IMR-90 (cell line): ENCODE measurements around the gene AATF. TPM values are rescaled to one million over a fixed set of nuclear protein-coding genes. Genes with fewer than 3 reads are reported as not detected.

Experiments used
- ATAC-seq: fragments of 200-7000 bp; cut with Tn5 transposase; 2 replicates; pipeline ENCODE4 v1.9.1; 2020; ENCODE audit warnings: low read depth, mild to moderate bottlenecking, moderate library complexity
- BruUV-seq: library from RNA; stranded (reverse); fragments of 400-500 nt; replicated peaks from 2 replicates; lab custom pipeline; 2021; lab: Mats Ljungman, UMichigan
- CTCF ChIA-PET: fragments of 300-600 bp; formaldehyde crosslinking; extraction: SDS; loops from one replicate; lab custom pipeline; 2021; ENCODE audit warnings: antibody characterized with exemption; lab: Yijun Ruan, JAX
- POLR2A ChIA-PET: fragments of 300-600 bp; sonication (Branson Sonifier 250); formaldehyde crosslinking; loops from one replicate; lab custom pipeline; 2022; ENCODE audit warnings: antibody characterized with exemption; ENCODE audit not compliant: unreplicated experiment; lab: Charles Lee
- DNase-seq: peaks from one replicate; pipeline ENCODE4 v3.0.0; 2013
- H2AFZ ChIP-seq: replicated peaks from 2 replicates; pipeline ENCODE3; 2013; ENCODE audit warnings: low read length, mild to moderate bottlenecking; ENCODE audit not compliant: poor library complexity
- H2AK5ac ChIP-seq: 2 replicates; pipeline ENCODE4 v1.6.1; 2013; ENCODE audit warnings: low read depth, low read length, inconsistent platforms
- H2AK9ac ChIP-seq: replicated peaks from 2 replicates; pipeline ENCODE3; 2013; ENCODE audit warnings: mild to moderate bottlenecking, low read depth, low read length, moderate library complexity; ENCODE audit not compliant: poor library complexity
- H2BK120ac ChIP-seq: 2 replicates; pipeline ENCODE4 v1.6.1; 2013; ENCODE audit warnings: low read depth, low read length, inconsistent platforms
- H2BK15ac ChIP-seq: 3 replicates; pipeline ENCODE4 v1.6.1; 2013; ENCODE audit warnings: low read depth, low read length, inconsistent platforms
- H2BK20ac ChIP-seq: 2 replicates; pipeline ENCODE4 v1.6.1; 2013; ENCODE audit warnings: low read depth, mild to moderate bottlenecking, inconsistent platforms, low read length, moderate library complexity
- H2BK5ac ChIP-seq: 2 replicates; pipeline ENCODE4 v1.6.1; 2013; ENCODE audit warnings: mild to moderate bottlenecking, low read depth, low read length, inconsistent platforms; ENCODE audit not compliant: poor library complexity, severe bottlenecking
- H3K14ac ChIP-seq: replicated peaks from 2 replicates; pipeline ENCODE4 v1.6.1; 2013; ENCODE audit warnings: low read depth, low read length, inconsistent platforms
- H3K18ac ChIP-seq: 2 replicates; pipeline ENCODE4 v1.6.1; 2013; ENCODE audit warnings: low read depth, low read length, control low read depth
- H3K23ac ChIP-seq: 2 replicates; pipeline ENCODE4 v1.6.1; 2013; ENCODE audit warnings: low read depth, low read length, inconsistent platforms
- H3K27ac ChIP-seq: 2 replicates; pipeline ENCODE4 v1.5.1; 2013; ENCODE audit warnings: mild to moderate bottlenecking, control low read depth, low read length; ENCODE audit not compliant: insufficient read depth
- H3K27me3 ChIP-seq: 2 replicates; pipeline ENCODE4 v1.6.1; 2013; ENCODE audit warnings: low read length; ENCODE audit not compliant: control insufficient read depth, insufficient read depth
- H3K36me3 ChIP-seq: 2 replicates; pipeline ENCODE4 v1.6.1; 2013; ENCODE audit warnings: low read length, mixed read lengths; ENCODE audit not compliant: control insufficient read depth, insufficient read depth
- H3K4ac ChIP-seq: 2 replicates; pipeline ENCODE4 v1.6.1; 2013; ENCODE audit warnings: low read depth, low read length, inconsistent platforms
- H3K4me1 ChIP-seq: 2 replicates; pipeline ENCODE4 v1.6.1; 2013; ENCODE audit warnings: low read length, mixed read lengths; ENCODE audit not compliant: control insufficient read depth, insufficient read depth
- H3K4me2 ChIP-seq: 2 replicates; pipeline ENCODE4 v1.6.1; 2013; ENCODE audit warnings: low read depth, mild to moderate bottlenecking, control low read depth, low read length, moderate library complexity
- H3K4me3 ChIP-seq: 2 replicates; pipeline ENCODE4 v1.5.1; 2013; ENCODE audit warnings: low read depth, mild to moderate bottlenecking, control low read depth, low read length, moderate library complexity; ENCODE audit not compliant: insufficient read depth
- H3K56ac ChIP-seq: 2 replicates; pipeline ENCODE4 v1.6.1; 2013; ENCODE audit warnings: low read length, inconsistent platforms; ENCODE audit not compliant: insufficient read depth; ENCODE audit errors: extremely low read depth
- H3K79me1 ChIP-seq, 2 experiments: 2 replicates each; pipeline ENCODE4 v1.6.1; 2013; ENCODE audit warnings: low read length in 2 of 2, inconsistent platforms in 1 of 2, low read depth in 1 of 2
- H3K9ac ChIP-seq: 2 replicates; pipeline ENCODE4 v1.6.1; 2013; ENCODE audit warnings: low read depth, low read length, control low read depth
- H3K9me1 ChIP-seq: 2 replicates; pipeline ENCODE4 v1.6.1; 2013; ENCODE audit warnings: low read length, inconsistent platforms; ENCODE audit not compliant: insufficient read depth
- H3K9me3 ChIP-seq: 2 replicates; pipeline ENCODE4 v1.6.1; 2013; ENCODE audit warnings: low read length; ENCODE audit not compliant: control insufficient read depth, insufficient read depth
- H4K20me1 ChIP-seq: 2 replicates; pipeline ENCODE4 v1.6.1; 2013; ENCODE audit warnings: low read length, inconsistent platforms; ENCODE audit not compliant: insufficient read depth
- H4K5ac ChIP-seq: 2 replicates; pipeline ENCODE4 v1.6.1; 2013; ENCODE audit warnings: mild to moderate bottlenecking, low read depth, low read length, control low read depth
- H4K8ac ChIP-seq, 2 experiments: 2 replicates each; pipeline ENCODE4 v1.6.1; 2013; ENCODE audit warnings: low read depth in 2 of 2, low read length in 2 of 2, control low read depth in 1 of 2, inconsistent platforms in 1 of 2
- H4K91ac ChIP-seq: 2 replicates; pipeline ENCODE4 v1.6.1; 2013; ENCODE audit warnings: low read depth, low read length, inconsistent platforms; ENCODE audit not compliant: insufficient read depth
- CHD1 ChIP-seq: IDR thresholded peaks from 2 replicates; pipeline ENCODE4 v1.6.1; 2012; ENCODE audit warnings: low read depth, low read length, improper control_type of control experiment
- FOS ChIP-seq: fragments of 150-350 bp; IDR thresholded peaks from 2 replicates; pipeline ENCODE4 v1.6.1; 2016; ENCODE audit warnings: low read depth, low read length
- MAFK ChIP-seq: IDR thresholded peaks from 2 replicates; pipeline ENCODE4 v1.6.1; 2012; ENCODE audit warnings: low read depth, low read length, improper control_type of control experiment
- MAZ ChIP-seq: IDR thresholded peaks from 2 replicates; pipeline ENCODE4 v1.6.1; 2012; ENCODE audit warnings: low read depth, mild to moderate bottlenecking, low read length, improper control_type of control experiment, moderate library complexity, borderline replicate concordance
- NFE2L2 ChIP-seq: fragments of 150-350 bp; IDR thresholded peaks from 2 replicates; pipeline ENCODE4 v1.6.1; 2016; ENCODE audit warnings: low read depth, mild to moderate bottlenecking, low read length
- POLR2A ChIP-seq: IDR thresholded peaks from 2 replicates; pipeline ENCODE4 v1.6.1; 2012; ENCODE audit warnings: mild to moderate bottlenecking, low read depth, low read length
- RAD21 ChIP-seq: IDR thresholded peaks from 2 replicates; pipeline ENCODE4 v1.6.1; 2012; ENCODE audit warnings: low read length, improper control_type of control experiment
- RCOR1 ChIP-seq: IDR thresholded peaks from 2 replicates; pipeline ENCODE4 v1.6.1; 2012; ENCODE audit warnings: mild to moderate bottlenecking, low read length, improper control_type of control experiment; ENCODE audit not compliant: insufficient replicate concordance
- WGBS, 2 experiments: methylation state at CpG; one replicate each; pipeline versions ENCODE4 v1.1.5 to v1.1.7; 2013; ENCODE audit warnings: missing lambda C conversion rate in 2 of 2; ENCODE audit not compliant: insufficient read length in 1 of 2; ENCODE audit errors: extremely low coverage in 2 of 2; 5-methylcytosine and 5-hydroxymethylcytosine counted together
- dilution Hi-C: fragments of 300-500 bp; cut with HindIII; formaldehyde crosslinking; loops from one replicate; pipeline ENCODE4 v1.14.3; 2018; ENCODE audit warnings: low sequenced_read_pairs; ENCODE audit not compliant: unreplicated experiment
- in situ Hi-C: fragments of 300-500 bp; cut with MboI; formaldehyde crosslinking; loops from 3 replicates; pipeline ENCODE4 v1.14.3; 2019; ENCODE audit warnings: low sequenced_read_pairs, inconsistent platforms, mixed read lengths
- intact Hi-C: fragments of 100-400 bp; cut with micrococcal nuclease; formaldehyde crosslinking; loops from 2 replicates; pipeline ENCODE4 v1.10.0; 2022
- polyA plus RNA-seq, 3 experiments: library from polyadenylated mRNA; depleted of rRNA; stranded (reverse); fragments of >200 nt; gene quantifications; 2 replicates each; pipeline ENCODE4 v1.2.3, GENCODE V29; 2012; ENCODE audit warnings: low replicate concordance in 1 of 3
- total RNA-seq: library from RNA; depleted of rRNA; stranded (reverse); fragments of >200 nt; gene quantifications from 2 replicates; pipeline ENCODE4 v1.2.3, GENCODE V29; 2012
- TF ChIP-seq, protein P1 (sequence below): fragments of 150-350 bp; IDR thresholded peaks from 2 replicates; pipeline ENCODE4 v1.6.1; 2016; ENCODE audit warnings: low read depth, mild to moderate bottlenecking, low read length, moderate library complexity, borderline replicate concordance

AATF gene
- total and polyA plus RNA-seq, 2 of the 4 experiments (the other 2 are of a cell fraction) = 21.0 to 34.8 TPM

DNA sequence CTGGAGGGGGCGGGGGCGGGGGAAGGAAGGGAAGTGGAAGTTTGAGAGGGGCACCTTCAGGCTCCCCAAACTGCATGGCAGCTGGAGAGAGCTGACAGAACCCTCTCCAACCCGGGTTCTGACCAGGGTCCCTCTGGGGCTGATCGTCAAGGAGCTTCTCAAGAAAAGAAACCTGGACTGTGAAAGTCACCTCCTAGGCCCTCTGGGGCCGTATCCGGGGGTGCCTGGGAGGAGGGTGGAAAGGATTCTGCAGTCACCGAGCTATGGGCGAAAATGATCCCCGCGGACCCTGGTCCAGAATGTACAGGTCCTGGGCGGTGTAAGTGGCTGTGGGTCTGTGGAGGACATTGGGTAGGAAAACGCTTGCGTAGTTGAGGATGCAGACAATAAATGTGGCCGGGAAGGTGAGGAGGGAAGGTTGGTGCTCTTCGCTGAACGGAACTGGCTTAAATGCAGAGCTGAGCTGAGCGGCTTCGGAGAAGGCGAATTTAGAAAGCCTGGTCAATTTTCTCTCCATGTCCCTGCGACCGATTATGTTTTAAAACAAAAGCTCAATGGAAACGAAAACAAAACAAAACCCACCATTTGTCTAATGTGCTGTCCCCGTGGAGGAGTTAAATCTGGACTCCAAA, 15.1 kb upstream of the AATF start:
- dilution Hi-C loops = no loop called here
- H3K14ac ChIP-seq = no peak overlapping the region
- no peak overlapping the region for H3K9ac ChIP-seq
- no TSS peak for BruUV-seq
- H4K91ac ChIP-seq = no peak overlapping the region
- DNase-seq = no peak
- intact Hi-C loops = loop anchor here (10.0 kb wide), 1 partner anchor 79 kb away; no protein-coding TSS in a partner anchor
- peak overlapping the region; percentile 17 for H2AFZ ChIP-seq
- TF ChIP-seq MAFK (no peak), FOS (no peak), POLR2A (no peak), MAZ (no peak), RAD21 (no peak), CHD1 (no peak), NFE2L2 (no peak), RCOR1 (no peak)
- TF ChIP-seq, protein P1, sequence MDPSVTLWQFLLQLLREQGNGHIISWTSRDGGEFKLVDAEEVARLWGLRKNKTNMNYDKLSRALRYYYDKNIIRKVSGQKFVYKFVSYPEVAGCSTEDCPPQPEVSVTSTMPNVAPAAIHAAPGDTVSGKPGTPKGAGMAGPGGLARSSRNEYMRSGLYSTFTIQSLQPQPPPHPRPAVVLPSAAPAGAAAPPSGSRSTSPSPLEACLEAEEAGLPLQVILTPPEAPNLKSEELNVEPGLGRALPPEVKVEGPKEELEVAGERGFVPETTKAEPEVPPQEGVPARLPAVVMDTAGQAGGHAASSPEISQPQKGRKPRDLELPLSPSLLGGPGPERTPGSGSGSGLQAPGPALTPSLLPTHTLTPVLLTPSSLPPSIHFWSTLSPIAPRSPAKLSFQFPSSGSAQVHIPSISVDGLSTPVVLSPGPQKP = no peak
- H3K4me3 ChIP-seq = no peak overlapping the region
- peaks cover 7% of the 10 kb centered on the region; the same call in 1 of the 2 replicates for H3K9me1 ChIP-seq
- ChIA-PET CTCF (no interaction called here), POLR2A (no interaction called here)
- H2AK9ac ChIP-seq = peak overlapping the region; percentile 9
- in situ Hi-C loops = no loop called here
- no peak overlapping the region for H3K4ac ChIP-seq
- H4K20me1 ChIP-seq = peaks cover 24% of the 10 kb centered on the region
- H2AK5ac ChIP-seq = no peak overlapping the region
- H4K5ac ChIP-seq = no peak overlapping the region
- 13% methylated on average over 8 of the region's 23 CpGs; no CpG with 5 or more reads in 1 of the 2 experiments for WGBS, 2 experiments
- no peak overlapping the region; the same call in 1 of the 2 replicates for H3K23ac ChIP-seq
- H2BK5ac ChIP-seq = no peak overlapping the region
- H3K27me3 ChIP-seq = peaks cover 99% of the 10 kb centered on the region
- no peaks in the 10 kb centered on the region for H3K79me1 ChIP-seq
- no peak overlapping the region for H2BK120ac ChIP-seq
- no peaks in the 10 kb centered on the region for H3K36me3 ChIP-seq
- H3K56ac ChIP-seq = no peak overlapping the region
- peaks cover 6% of the 10 kb centered on the region; the same call in 1 of the 2 replicates for H3K4me1 ChIP-seq
- H3K4me2 ChIP-seq = no peak overlapping the region; the same call in 1 of the 2 replicates
- no peak overlapping the region for H3K27ac ChIP-seq
- no peak for ATAC-seq
- no peak overlapping the region for H2BK15ac ChIP-seq
- peaks cover 13% of the 10 kb centered on the region; the same call in 1 of the 2 replicates for H3K9me3 ChIP-seq
- no peak overlapping the region for H4K8ac ChIP-seq
- H2BK20ac ChIP-seq = no peak overlapping the region
- no peak overlapping the region for H3K18ac ChIP-seq
